NB4 (cell line): ENCODE results near the gene PDS5B.

Experiments
- DNase-seq: peaks from one replicate; pipeline ENCODE4 v3.0.0; 2010; ENCODE audit warnings: low read depth
- H3K4me3 ChIP-seq: one replicate; pipeline ENCODE4 v1.5.1; 2011; ENCODE audit warnings: mild to moderate bottlenecking, low read depth, low read length, moderate library complexity
- CTCF ChIP-seq: IDR thresholded peaks from one replicate; pipeline ENCODE4 v1.5.1; 2012; ENCODE audit warnings: low read depth, low read length
- MAX ChIP-seq: IDR thresholded peaks from 2 replicates; pipeline ENCODE4 v1.6.1; 2011; ENCODE audit warnings: low read depth, low read length
- MYC ChIP-seq: IDR thresholded peaks from 2 replicates; pipeline ENCODE4 v1.6.1; 2011; ENCODE audit warnings: low read depth, low read length
- POLR2A ChIP-seq: IDR thresholded peaks from 2 replicates; pipeline ENCODE4 v1.6.1; 2011; ENCODE audit warnings: mild to moderate bottlenecking; ENCODE audit not compliant: insufficient read length; ENCODE audit errors: extremely low read depth

The PDS5B gene

GRCh38 chr13:32736648-32737047 lies 150.4 kb downstream of the PDS5B start:
- DNase-seq: no peak
- H3K4me3 ChIP-seq: no peak overlapping the region
- TF ChIP-seq POLR2A: no peak
- TF ChIP-seq CTCF: no peak
- no peak for TF ChIP-seq MAX
- no peak for TF ChIP-seq MYC

GRCh38 chr13:32737111-32737571 lies 150.9 kb downstream of the PDS5B start:
- H3K4me3 ChIP-seq: no peak overlapping the region
- DNase-seq: no peak
- TF ChIP-seq MAX (no peak), MYC (no peak), CTCF (no peak), POLR2A (no peak)

- no peak for TF ChIP-seq MYC
- no peak for TF ChIP-seq CTCF
- TF ChIP-seq MAX: no peak
- no peak for TF ChIP-seq POLR2A
- H3K4me3 ChIP-seq: no peak overlapping the region
- DNase-seq: no peak
Observed at GRCh38 chr13:32737679-32738078, 151.4 kb downstream of the PDS5B start.

- TF ChIP-seq MYC (no peak), MAX (no peak), CTCF (no peak)
- DNase-seq: no peak
- H3K4me3 ChIP-seq: no peak overlapping the region
Observed at GRCh38 chr13:32745509-32745908, 159.3 kb downstream of the PDS5B start.

- no peak for DNase-seq
- H3K4me3 ChIP-seq: no peak overlapping the region
- TF ChIP-seq POLR2A (no peak), MAX (no peak), MYC (no peak)
Observed at GRCh38 chr13:32746474-32746873, 160.2 kb downstream of the PDS5B start.

- DNase-seq: no peak
- TF ChIP-seq MAX: no peak
- no peak for TF ChIP-seq CTCF
- no peak for TF ChIP-seq POLR2A
- no peak for TF ChIP-seq MYC
- H3K4me3 ChIP-seq: no peak overlapping the region
Observed at GRCh38 chr13:32748305-32748704, 162.1 kb downstream of the PDS5B start.
